ENCODE measurements around the gene MOAP1.

MOAP1 gene

GRCh38 chr14:93153121-93153520, 31.6 kb downstream of the MOAP1 start:
- Mint-ChIP-seq H3K27ac (no peak overlapping the region), H3K4me3 (no peak overlapping the region), H3K4me1 (peaks cover 23% of the 10 kb centered on the region), H3K9me3 (no peaks in the 10 kb centered on the region), H3K36me3 (ENCODE audit: low read depth) (no peaks in the 10 kb centered on the region), H3K27me3 (ENCODE audit: low read depth, poor library complexity) (peaks cover 21% of the 10 kb centered on the region)
- DNase-seq = no peak
- no peak for TF ChIP-seq CTCF (IDR thresholded peaks at IDR 0.05)

- H3K36me3 Mint-ChIP-seq (ENCODE audit: low read depth) = no peaks in the 10 kb centered on the region
- TF ChIP-seq CTCF (IDR thresholded peaks at IDR 0.05) = no peak
- peaks cover 23% of the 10 kb centered on the region for H3K27me3 Mint-ChIP-seq (ENCODE audit: low read depth, poor library complexity)
- no peak for DNase-seq
- H3K4me1 Mint-ChIP-seq = peaks cover 23% of the 10 kb centered on the region
- H3K27ac Mint-ChIP-seq = no peak overlapping the region
- H3K9me3 Mint-ChIP-seq = no peaks in the 10 kb centered on the region
- no peak overlapping the region for H3K4me3 Mint-ChIP-seq
Observed at GRCh38 chr14:93150227-93151208, 34.2 kb downstream of the MOAP1 start.

GRCh38 chr14:93148979-93149378, 35.7 kb downstream of the MOAP1 start:
- TF ChIP-seq CTCF (IDR thresholded peaks at IDR 0.05) = no peak
- peaks cover 23% of the 10 kb centered on the region for H3K4me1 Mint-ChIP-seq
- peaks cover 25% of the 10 kb centered on the region for H3K27me3 Mint-ChIP-seq (ENCODE audit: low read depth, poor library complexity)
- H3K9me3 Mint-ChIP-seq = no peaks in the 10 kb centered on the region
- H3K36me3 Mint-ChIP-seq (ENCODE audit: low read depth) = no peaks in the 10 kb centered on the region
- no peak overlapping the region for H3K4me3 Mint-ChIP-seq
- H3K27ac Mint-ChIP-seq = no peak overlapping the region
- DNase-seq = no peak

- H3K9me3 Mint-ChIP-seq = no peaks in the 10 kb centered on the region
- no peak overlapping the region for H3K27ac Mint-ChIP-seq
- peaks cover 25% of the 10 kb centered on the region for H3K4me1 Mint-ChIP-seq
- no peak for TF ChIP-seq CTCF (IDR thresholded peaks at IDR 0.05)
- H3K4me3 Mint-ChIP-seq = no peak overlapping the region
- H3K27me3 Mint-ChIP-seq (ENCODE audit: low read depth, poor library complexity) = peaks cover 20% of the 10 kb centered on the region
- H3K36me3 Mint-ChIP-seq (ENCODE audit: low read depth) = no peaks in the 10 kb centered on the region
- no peak for DNase-seq
Observed at GRCh38 chr14:93146119-93146518, 38.6 kb downstream of the MOAP1 start.

- no peak overlapping the region for H3K4me3 Mint-ChIP-seq
- H3K27me3 Mint-ChIP-seq (ENCODE audit: low read depth, poor library complexity) = peaks cover 14% of the 10 kb centered on the region
- no peak for DNase-seq
- peaks cover 19% of the 10 kb centered on the region for H3K4me1 Mint-ChIP-seq
- H3K9me3 Mint-ChIP-seq = no peaks in the 10 kb centered on the region
- H3K27ac Mint-ChIP-seq = no peak overlapping the region
- H3K36me3 Mint-ChIP-seq (ENCODE audit: low read depth) = no peaks in the 10 kb centered on the region
- no peak for TF ChIP-seq CTCF (IDR thresholded peaks at IDR 0.05)
Observed at GRCh38 chr14:93142854-93143652, 41.6 kb downstream of the MOAP1 start.
